Activated T-cell treated with anti-CD3 and anti-CD28 coated beads, Interleukin-2, amount 50 U/mL, for 72 hours (primary cell): ENCODE data around the gene NELFB. TPM values are rescaled to one million over a fixed set of nuclear protein-coding genes. Genes with fewer than 3 reads are reported as not detected.

Experiments used
- ATAC-seq, 2 donors: fragments of 150-1000 bp; cut with Tn5 transposase; replicated peaks in 1 of 2; 2 replicates each; pipeline ENCODE4 v1.10.0; 2021; ENCODE audit warnings: moderate library complexity in 2 of 2, mild to moderate bottlenecking in 1 of 2
- DNase-seq, 2 donors: peaks; one replicate each; pipeline ENCODE4 v3.0.0; 2021 to 2022; ENCODE audit warnings: mixed read lengths in 1 of 2
- H3K27ac Mint-ChIP-seq: one replicate; pipeline ENCODE4 v1.8.0; 2022; ENCODE audit warnings: mild to moderate bottlenecking, moderate library complexity, mixed read lengths
- H3K27me3 Mint-ChIP-seq: one replicate; pipeline ENCODE4 v1.8.0; 2022; ENCODE audit warnings: low read depth, mixed read lengths
- H3K36me3 Mint-ChIP-seq, 2 donors: one replicate each; pipeline ENCODE4 v1.8.0; 2022; ENCODE audit warnings: mixed read lengths in 2 of 2, mild to moderate bottlenecking in 1 of 2; ENCODE audit not compliant: insufficient read depth in 2 of 2
- H3K4me1 Mint-ChIP-seq: one replicate; pipeline ENCODE4 v1.8.0; 2022; ENCODE audit warnings: low read depth, mixed read lengths
- H3K4me3 Mint-ChIP-seq, 2 donors: one replicate each; pipeline ENCODE4 v1.8.0; 2022; ENCODE audit warnings: mild to moderate bottlenecking in 2 of 2, mixed read lengths in 2 of 2, moderate library complexity in 2 of 2
- H3K9me3 Mint-ChIP-seq, 2 donors: one replicate each; pipeline ENCODE4 v1.8.0; 2022; ENCODE audit warnings: mixed read lengths in 2 of 2
- total RNA-seq, 2 donors: library from RNA; stranded (reverse); gene quantifications; one replicate each; pipeline ENCODE4 v1.2.3, GENCODE V29; 2022

Gene NELFB
- total RNA-seq, 2 donors from 2014 or later: 53.1 to 56.6 TPM

DNA sequence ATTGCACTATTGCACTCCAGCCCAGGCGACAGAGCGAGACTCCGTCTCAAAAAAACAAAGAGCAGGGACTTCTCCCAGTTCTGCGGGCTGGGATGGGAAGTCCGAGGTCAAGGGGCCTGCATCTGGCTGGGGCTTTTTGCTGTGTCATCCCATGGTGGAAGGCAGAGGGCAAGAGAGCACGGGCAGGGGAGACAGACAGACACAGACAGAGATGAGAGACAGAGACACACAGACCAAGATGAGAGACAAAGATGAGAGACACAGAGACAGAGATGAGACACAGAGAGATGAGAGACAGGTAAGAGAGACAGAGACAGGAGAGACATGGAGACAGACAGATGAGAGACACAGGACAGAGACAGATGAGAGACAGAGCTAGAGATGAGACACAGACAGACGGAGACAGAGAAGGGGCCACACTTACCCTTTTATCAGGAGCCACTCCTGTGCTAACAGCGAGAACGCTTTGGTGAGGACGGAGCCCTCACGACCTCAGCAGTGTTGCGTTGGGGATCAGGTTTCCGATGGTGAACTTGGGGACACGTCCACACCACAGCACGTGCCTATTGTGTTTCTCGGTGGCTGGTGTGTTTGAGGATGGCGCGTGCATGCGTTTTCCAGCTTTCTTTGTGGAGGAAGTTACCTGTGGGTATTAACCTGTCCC lies 13.5 kb downstream of the NELFB start:
- H3K27me3 Mint-ChIP-seq: no peaks in the 10 kb centered on the region
- no peaks in the 10 kb centered on the region for H3K9me3 Mint-ChIP-seq
- H3K4me1 Mint-ChIP-seq: peaks cover 19% of the 10 kb centered on the region
- DNase-seq (no peak), ATAC-seq (no peak)
- H3K36me3 Mint-ChIP-seq: peaks cover 2 to 8% of the 10 kb centered on the region in 2 donors
- no peak overlapping the region for H3K4me3 Mint-ChIP-seq
- no peak overlapping the region for H3K27ac Mint-ChIP-seq

DNA sequence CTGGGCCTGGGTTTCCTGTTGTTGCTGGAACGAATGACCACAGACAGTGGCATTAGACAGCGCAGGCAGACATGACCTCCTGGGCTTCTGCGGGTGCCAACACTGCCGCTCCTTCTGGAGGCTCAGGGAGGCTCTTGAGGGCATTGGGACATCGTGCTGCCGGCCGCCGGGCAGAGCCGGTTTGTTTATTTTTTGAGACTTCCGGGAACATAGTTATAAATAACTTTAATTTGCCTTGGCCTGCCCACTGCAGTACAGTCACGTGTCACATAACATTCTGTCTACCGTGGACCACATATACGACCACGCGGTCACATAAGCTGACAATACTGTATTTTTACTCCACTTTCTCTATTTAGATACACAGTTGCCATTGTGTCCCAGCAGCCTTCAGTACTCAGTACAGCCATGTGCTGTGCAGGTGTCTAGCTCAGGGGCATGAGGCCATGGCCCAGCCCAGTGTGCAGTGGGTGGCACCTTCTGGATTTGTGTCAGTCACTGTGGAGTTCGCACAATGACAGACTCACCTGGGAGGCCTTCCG lies 14.2 kb downstream of the NELFB start:
- Mint-ChIP-seq H3K27ac (no peak overlapping the region), H3K9me3 (no peaks in the 10 kb centered on the region), H3K4me1 (peaks cover 19% of the 10 kb centered on the region), H3K36me3 (peaks cover 2 to 8% of the 10 kb centered on the region in 2 donors), H3K4me3 (no peak overlapping the region), H3K27me3 (no peaks in the 10 kb centered on the region)
- DNase-seq (no peak), ATAC-seq (no peak)

GRCh38 chr9:137270929-137271695 lies 16.0 kb downstream of the NELFB start:
- peaks cover 2 to 8% of the 10 kb centered on the region in 2 donors for H3K36me3 Mint-ChIP-seq
- H3K4me3 Mint-ChIP-seq: no peak overlapping the region
- no peaks in the 10 kb centered on the region for H3K27me3 Mint-ChIP-seq
- H3K9me3 Mint-ChIP-seq: no peaks in the 10 kb centered on the region
- peak in 1 of 2 donors; percentile 43 for ATAC-seq
- DNase-seq: no peak
- no peak overlapping the region for H3K27ac Mint-ChIP-seq
- peaks cover 19% of the 10 kb centered on the region for H3K4me1 Mint-ChIP-seq

GRCh38 chr9:137271696-137272076 lies 16.6 kb downstream of the NELFB start:
- Mint-ChIP-seq H3K36me3 (peaks cover 2 to 8% of the 10 kb centered on the region in 2 donors), H3K9me3 (no peaks in the 10 kb centered on the region), H3K27ac (no peak overlapping the region), H3K27me3 (no peaks in the 10 kb centered on the region), H3K4me1 (peaks cover 21% of the 10 kb centered on the region), H3K4me3 (no peak overlapping the region)
- no peak for ATAC-seq
- DNase-seq: no peak

- H3K4me3 Mint-ChIP-seq: no peak overlapping the region
- peaks cover 2 to 8% of the 10 kb centered on the region in 2 donors for H3K36me3 Mint-ChIP-seq
- no peaks in the 10 kb centered on the region for H3K9me3 Mint-ChIP-seq
- no peak overlapping the region for H3K27ac Mint-ChIP-seq
- peaks cover 28% of the 10 kb centered on the region for H3K4me1 Mint-ChIP-seq
- DNase-seq (no peak), ATAC-seq (no peak)
- no peaks in the 10 kb centered on the region for H3K27me3 Mint-ChIP-seq
Observed at GRCh38 chr9:137272241-137273094, 17.3 kb downstream of the NELFB start.

DNA sequence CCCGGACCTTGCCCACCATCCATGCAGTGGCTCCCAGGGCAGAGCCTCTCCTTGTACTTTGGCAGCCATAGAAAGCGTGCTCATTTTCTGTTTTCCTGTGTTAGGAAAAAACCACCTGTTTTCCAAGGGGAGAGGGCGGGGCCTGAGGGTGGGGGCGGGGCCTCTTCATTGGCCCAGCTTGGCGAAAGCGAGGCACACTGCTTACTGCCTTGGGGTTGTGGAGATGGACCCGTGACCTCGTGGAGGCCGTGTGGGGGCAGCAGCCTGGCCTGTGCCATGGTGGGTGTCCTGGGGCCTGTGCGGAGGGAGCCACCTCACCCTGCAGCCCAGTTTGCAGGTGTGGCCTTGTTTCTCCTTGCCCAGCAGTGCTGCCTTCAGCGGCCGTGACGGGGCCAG lies 18.0 kb downstream of the NELFB start:
- peaks cover 31% of the 10 kb centered on the region for H3K4me1 Mint-ChIP-seq
- no peak overlapping the region for H3K27ac Mint-ChIP-seq
- H3K36me3 Mint-ChIP-seq: peaks cover 2 to 8% of the 10 kb centered on the region in 2 donors
- H3K27me3 Mint-ChIP-seq: no peaks in the 10 kb centered on the region
- ATAC-seq (no peak), DNase-seq (no peak)
- H3K9me3 Mint-ChIP-seq: no peaks in the 10 kb centered on the region
- H3K4me3 Mint-ChIP-seq: no peak overlapping the region

DNA sequence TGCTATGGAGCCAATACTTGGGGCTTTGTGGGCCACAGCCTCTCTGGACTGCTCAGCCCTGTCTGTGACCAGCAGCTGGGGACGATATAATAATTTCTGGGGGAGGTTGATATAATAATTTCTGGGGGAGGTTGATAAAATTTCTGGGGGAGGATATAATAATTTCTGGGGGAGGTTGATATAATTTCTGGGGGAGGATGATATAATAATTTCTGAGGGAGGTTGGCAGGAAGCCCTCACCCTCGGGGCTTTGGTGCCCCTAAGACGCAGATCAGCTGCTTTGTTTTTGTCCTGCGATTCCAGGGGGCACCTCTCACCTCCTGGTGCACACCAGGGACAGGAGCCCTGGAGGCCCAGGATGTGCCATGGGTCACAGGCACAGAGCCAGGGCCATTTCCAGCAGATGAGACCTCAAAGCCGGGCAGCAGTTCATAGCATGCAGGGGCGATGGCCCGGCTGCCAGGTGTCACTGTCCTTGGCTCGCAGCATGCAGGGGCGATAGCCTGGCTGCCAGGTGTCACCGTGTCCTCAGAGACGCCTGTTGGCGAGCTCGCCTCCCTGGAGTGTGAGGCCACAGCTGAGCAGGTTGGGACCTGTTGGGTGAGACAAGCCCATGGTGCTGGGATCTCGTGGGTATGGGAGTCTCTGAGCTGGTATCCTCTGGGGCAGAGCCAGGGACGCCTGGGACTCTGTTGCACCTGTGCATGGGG lies 18.6 kb downstream of the NELFB start:
- Mint-ChIP-seq H3K36me3 (peaks cover 0 to 8% of the 10 kb centered on the region in 2 donors), H3K27ac (no peak overlapping the region), H3K27me3 (no peaks in the 10 kb centered on the region), H3K4me3 (no peak overlapping the region), H3K4me1 (peaks cover 31% of the 10 kb centered on the region), H3K9me3 (no peaks in the 10 kb centered on the region)
- no peak for DNase-seq
- ATAC-seq: no peak

DNA sequence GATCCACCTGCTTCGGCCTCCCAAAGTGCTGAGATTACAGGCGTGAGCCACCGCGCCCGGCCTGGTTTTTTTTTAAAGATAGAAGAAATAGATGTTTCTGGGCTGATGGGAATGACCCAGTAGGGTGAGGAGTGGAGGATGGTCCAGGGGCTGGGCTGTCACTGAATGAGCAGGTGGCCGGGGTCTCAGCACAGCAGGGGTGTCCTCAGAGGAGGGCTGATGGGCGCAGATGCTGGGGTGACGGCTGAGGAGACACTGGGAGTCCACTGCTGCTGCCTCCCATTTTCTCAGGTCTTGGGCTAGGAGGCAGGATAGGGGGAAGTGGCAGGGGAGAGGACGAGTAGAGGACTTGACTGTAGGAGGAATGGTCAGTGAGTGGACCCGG lies 20.1 kb downstream of the NELFB start:
- H3K9me3 Mint-ChIP-seq: no peaks in the 10 kb centered on the region
- H3K27me3 Mint-ChIP-seq: no peaks in the 10 kb centered on the region
- peaks cover 0 to 2% of the 10 kb centered on the region in 2 donors for H3K36me3 Mint-ChIP-seq
- no peak for DNase-seq
- no peak overlapping the region for H3K4me3 Mint-ChIP-seq
- peaks cover 23% of the 10 kb centered on the region for H3K4me1 Mint-ChIP-seq
- H3K27ac Mint-ChIP-seq: no peak overlapping the region
- no peak for ATAC-seq

DNA sequence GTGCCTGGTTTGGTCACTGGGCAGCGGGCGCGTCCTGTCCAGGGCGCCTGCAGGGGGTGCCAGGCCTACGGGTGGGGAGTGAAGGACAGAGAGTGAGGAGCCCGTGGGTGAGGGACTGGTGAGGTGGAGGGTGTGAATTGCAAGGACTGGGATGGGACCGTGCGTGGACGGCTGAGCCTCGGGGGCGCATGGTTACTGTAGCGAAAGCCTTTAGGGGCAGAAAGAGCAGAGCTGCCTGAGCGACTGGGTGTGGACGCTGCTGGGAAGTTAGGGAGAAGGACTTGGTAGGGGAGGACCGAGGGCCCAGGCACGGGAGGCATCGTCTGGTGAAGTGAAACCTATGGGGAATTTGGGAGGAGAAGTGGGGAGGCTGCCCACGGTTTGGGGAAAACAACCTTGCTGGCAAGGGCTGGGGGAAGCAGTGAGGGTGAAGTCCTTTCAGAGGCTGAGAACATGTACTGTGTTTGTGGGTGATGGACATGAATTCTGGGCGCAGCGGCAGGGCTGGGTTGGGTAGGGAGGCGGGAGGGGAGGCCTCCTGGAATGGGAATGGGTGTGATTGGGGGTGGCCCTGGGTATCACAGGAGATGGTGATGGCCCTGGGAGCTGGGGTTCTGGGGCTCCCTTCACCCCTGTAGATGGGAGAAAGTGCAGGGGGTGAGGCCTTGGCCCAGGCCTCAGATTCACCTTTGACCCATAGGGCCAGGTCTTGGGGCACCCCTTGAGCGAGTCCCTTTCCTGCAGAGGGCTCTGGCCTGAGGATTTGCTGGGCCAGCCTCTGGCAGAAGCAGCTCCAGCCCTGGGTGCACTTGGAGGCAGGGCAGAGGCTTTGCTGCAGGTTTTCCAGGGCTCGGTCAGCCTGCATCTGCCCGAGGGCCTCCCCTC lies 20.7 kb downstream of the NELFB start:
- no peak overlapping the region for H3K27ac Mint-ChIP-seq
- peaks cover 20% of the 10 kb centered on the region for H3K4me1 Mint-ChIP-seq
- H3K4me3 Mint-ChIP-seq: no peak overlapping the region
- H3K36me3 Mint-ChIP-seq: peaks cover 0 to 2% of the 10 kb centered on the region in 2 donors
- ATAC-seq (no peak), DNase-seq (no peak)
- H3K9me3 Mint-ChIP-seq: no peaks in the 10 kb centered on the region
- H3K27me3 Mint-ChIP-seq: no peaks in the 10 kb centered on the region

DNA sequence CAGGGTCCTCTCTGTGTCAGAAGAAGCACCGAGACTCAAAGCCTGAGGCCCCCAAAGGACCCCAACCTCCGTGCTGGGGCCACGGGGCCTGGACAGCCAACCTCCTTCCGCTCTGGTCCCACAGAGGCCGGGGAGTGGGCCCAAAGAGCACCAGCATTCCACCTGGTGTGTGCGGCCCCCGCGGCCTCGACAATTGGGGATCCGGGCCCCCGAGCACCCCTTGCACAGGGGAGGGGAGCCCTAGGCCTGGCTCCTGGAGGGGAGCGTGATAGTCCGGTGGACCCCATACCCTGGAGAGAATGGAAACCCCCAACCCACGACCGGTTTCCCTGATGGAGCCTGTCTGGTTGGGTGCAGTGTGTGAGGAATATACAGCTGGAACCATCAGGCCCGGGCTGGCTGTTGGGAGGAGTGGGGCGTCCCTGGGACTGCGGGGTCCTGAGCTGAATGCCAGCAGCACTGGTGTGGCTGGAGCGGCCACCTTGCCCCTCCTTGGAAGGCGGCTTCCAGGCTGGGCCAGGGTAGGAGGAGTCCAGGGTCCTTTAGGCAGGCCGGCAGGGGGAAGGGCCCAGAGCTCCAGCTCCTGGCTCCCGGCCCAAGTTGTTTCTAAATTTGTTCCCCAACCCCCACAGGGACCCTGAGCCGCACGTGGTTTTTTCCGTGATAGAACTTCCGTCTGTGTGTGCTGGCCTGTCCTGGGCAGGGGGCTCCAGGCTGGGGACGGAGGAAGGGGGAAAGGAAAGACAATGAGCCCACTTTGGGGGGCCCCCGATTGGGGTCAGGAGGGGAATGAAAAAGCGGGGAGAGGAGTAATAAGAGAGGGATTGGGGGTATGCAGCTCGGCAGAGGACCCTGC lies 21.6 kb downstream of the NELFB start:
- no peaks in the 10 kb centered on the region for H3K27me3 Mint-ChIP-seq
- peaks cover 0 to 2% of the 10 kb centered on the region in 2 donors for H3K36me3 Mint-ChIP-seq
- peak overlapping the region; percentile 86 to 95 for H3K4me3 Mint-ChIP-seq
- H3K9me3 Mint-ChIP-seq: no peaks in the 10 kb centered on the region
- H3K4me1 Mint-ChIP-seq: peaks cover 12% of the 10 kb centered on the region
- ATAC-seq (no peak), DNase-seq (no peak)
- H3K27ac Mint-ChIP-seq: no peak overlapping the region

GRCh38 chr9:137277329-137278041 lies 22.4 kb downstream of the NELFB start, which contains the start of gene TOR4A:
TSS of gene TOR4A (plus strand) at chr9:137277726. CDS start at chr9:137278690, 964 bp downstream.
- H3K4me3 Mint-ChIP-seq: peak within 1 kb of the TSS; percentile 86 to 95
- DNase-seq (peak; percentile 58 to 73), ATAC-seq (peak; percentile 75 to 86)
- H3K27ac Mint-ChIP-seq: peak within 1 kb of the TSS; percentile 4
- peaks cover 7% of the 10 kb centered on the region for H3K27me3 Mint-ChIP-seq
- peaks cover 0 to 2% of the 10 kb centered on the region in 2 donors for H3K36me3 Mint-ChIP-seq
- peaks cover 12% of the 10 kb centered on the region for H3K4me1 Mint-ChIP-seq
- no peaks in the 10 kb centered on the region for H3K9me3 Mint-ChIP-seq
